HTR-8/SVneo (cell line): Measurements from ENCODE around the gene BAIAP2L1.
"Not testable (repeated sequence)": the region's sequence is repeated elsewhere in the genome, so short reads cannot be mapped to it uniquely, and the experiment has no call there.

Experiments
- DNase-seq: peaks from one replicate; pipeline ENCODE4 v3.0.0; 2011; ENCODE audit warnings: low spot score, mixed read lengths; ENCODE audit not compliant: insufficient read length
- FAIRE-seq: peaks from 2 replicates; lab custom pipeline; 2011; peaks lifted over from hg19 to GRCh38; lab: Jason Lieb, UNC

The BAIAP2L1 gene, protein sequence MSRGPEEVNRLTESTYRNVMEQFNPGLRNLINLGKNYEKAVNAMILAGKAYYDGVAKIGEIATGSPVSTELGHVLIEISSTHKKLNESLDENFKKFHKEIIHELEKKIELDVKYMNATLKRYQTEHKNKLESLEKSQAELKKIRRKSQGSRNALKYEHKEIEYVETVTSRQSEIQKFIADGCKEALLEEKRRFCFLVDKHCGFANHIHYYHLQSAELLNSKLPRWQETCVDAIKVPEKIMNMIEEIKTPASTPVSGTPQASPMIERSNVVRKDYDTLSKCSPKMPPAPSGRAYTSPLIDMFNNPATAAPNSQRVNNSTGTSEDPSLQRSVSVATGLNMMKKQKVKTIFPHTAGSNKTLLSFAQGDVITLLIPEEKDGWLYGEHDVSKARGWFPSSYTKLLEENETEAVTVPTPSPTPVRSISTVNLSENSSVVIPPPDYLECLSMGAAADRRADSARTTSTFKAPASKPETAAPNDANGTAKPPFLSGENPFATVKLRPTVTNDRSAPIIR

DNA sequence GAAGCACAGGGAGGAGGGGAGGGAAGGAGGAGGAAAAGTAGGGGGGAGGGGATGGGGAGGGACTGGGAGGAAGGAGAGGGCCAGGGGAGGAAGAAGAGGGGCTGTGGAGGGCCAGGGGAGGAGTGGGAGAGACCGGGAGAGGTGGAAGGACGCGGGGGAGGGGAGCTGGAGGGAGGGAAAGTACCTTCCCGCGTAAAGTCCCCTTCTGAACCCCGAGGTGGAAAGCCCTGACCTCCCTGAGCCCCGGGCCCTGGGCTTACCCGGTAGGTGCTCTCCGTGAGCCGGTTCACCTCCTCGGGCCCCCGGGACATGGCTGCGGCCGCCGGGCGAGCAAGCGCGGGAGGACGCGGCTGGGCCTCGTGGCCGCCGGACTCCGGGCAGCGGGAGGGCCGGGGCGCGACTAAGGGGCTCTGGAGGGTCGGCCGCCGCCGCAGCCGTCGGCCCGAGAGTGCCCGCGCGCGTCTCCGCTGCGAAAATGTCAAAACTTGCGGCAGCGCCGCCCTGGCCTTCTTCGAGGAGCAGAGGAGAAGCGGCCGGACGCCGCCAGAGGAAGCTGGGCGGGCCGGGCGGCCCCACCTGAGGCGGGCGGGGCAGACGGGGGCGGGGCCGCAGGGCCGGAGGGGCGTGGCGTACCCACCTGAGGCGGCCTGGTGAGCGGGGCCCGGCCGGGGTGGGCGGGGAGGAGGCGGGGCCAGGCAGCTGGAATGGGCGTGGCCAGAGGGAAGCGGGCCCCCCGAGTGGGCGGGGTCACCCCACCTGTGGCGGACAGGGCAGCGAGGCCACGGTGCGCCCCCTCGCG is at the start of gene BAIAP2L1:
TSS of gene BAIAP2L1 (minus strand) at position 549 of the 799 bp plus-strand sequence. CDS start at position 311, 238 bp downstream.
- no peak for FAIRE-seq
- DNase-seq: peak; percentile 81

- FAIRE-seq: no peak
- no peak for DNase-seq
Observed at GRCh38 chr7:98448766-98449165, 47.9 kb upstream of the BAIAP2L1 start.

DNA sequence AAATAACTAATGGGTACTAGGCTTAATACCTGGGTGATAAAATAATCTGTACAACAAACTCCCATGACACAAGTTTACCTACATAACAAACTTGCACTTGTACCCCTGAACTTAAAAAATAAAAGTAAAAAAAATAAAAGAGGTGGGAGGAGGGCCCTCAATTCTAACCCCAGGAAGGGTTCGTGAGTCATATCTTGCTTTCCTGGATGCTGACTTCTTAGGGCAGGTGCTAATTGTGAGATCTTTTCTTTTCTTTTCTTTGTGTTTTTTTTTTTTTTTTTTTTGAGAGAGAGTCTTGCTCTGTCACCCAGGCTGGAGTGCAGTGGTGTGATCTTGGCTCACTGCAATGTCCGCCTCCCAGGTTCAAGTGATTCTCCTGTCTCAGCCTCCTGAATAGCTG is 40.1 kb upstream of the BAIAP2L1 start:
- not testable (repeated sequence) for FAIRE-seq, DNase-seq

GRCh38 chr7:98439484-98439883 is 38.6 kb upstream of the BAIAP2L1 start:
- no peak for FAIRE-seq
- DNase-seq: no peak

DNA sequence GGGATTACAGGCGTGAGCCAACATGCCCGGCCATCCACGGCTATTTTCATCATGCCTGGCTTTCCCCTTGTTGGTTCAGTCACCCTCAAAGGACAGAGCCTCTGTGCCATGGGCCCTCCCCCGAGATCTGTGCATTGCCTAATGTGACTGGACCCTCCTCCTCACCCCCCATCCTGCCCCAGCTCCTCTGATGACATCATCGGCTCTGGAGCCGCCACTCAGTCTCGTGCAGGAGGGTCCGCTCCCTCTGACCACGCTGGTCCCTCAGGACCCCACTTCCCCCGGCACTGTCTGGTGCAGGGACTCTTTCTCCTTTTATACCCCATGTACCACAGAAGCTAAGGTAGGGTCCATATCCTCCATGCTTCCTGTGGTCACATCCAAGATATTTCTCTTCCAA is 33.2 kb upstream of the BAIAP2L1 start:
- DNase-seq (no peak), FAIRE-seq (no peak)

DNA sequence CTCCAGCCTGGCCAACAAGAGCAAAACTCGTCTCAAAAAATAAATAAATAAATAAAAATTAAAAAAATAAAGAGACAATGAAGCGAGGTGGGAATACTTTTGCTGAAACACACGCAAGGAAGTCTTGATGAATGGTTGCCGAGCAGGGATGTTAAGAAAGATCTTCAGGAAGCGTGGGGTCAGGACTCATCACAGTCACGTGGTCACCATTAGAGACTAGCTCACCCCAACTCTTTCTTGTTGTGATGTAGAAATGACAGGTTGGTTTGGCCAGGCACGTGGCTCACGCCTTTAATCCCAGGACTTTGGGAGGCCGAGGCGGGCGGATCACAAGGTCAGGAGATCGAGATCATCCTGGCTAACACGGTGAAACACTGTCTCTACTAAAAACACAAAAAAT is 28.9 kb upstream of the BAIAP2L1 start:
- FAIRE-seq: no peak

GRCh38 chr7:98423043-98423442 is 22.2 kb upstream of the BAIAP2L1 start:
- DNase-seq: no peak
- no peak for FAIRE-seq

More for the DNA sequence above, 28.9 kb upstream of the BAIAP2L1 start:
- DNase-seq: no peak

DNA sequence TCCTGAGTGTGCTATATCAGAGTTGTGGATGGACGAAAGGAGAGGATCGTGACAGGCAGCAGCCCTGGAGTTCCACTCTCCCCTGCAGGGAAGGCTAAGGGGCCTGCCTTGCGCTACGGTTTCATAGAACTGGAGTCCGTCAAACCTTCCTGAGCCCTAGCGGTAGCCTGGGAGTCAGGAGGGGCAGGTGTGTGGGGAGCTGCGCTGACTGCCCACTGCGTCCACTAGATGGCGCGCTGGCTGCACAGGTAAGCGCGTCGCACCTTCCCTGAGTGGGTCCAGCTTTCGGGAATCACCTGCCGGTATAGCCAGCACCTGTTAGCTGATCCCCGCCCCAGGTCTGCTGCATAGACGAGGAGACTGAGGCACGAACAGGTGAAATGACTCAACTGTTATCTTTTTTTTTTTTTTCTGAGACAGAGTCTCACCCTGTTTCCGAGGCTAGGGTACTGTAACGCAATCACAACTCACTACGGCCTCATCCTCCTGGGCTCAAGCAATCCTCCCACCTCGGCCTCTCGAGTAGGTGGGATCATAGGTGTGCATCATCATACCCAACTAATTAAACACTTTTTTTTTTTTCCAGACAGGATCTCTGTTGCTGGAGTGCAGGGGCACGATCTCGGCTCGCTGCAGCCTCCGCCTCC is 20.2 kb upstream of the BAIAP2L1 start:
- DNase-seq: peak; percentile 54
- no peak for FAIRE-seq

DNA sequence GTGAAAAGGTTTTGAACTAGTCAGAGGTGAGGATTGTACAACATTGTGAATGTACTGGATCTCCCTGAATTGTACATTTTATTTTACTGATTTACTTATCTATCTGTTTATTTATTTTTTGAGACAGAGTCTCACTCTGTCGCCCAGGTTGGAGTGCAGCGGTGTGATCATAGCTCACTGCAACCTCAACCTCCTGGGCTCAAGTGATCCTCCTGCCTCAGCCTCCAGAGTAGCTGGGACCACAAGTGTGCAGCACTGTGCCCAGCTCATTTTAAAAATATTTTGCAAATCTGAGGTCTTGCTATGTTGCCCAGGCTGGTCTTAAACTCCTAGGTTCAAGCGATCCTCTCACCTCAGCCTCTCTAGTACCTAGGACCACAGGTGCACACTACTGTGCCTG is 19.1 kb upstream of the BAIAP2L1 start:
- FAIRE-seq, DNase-seq: not testable (repeated sequence)

DNA sequence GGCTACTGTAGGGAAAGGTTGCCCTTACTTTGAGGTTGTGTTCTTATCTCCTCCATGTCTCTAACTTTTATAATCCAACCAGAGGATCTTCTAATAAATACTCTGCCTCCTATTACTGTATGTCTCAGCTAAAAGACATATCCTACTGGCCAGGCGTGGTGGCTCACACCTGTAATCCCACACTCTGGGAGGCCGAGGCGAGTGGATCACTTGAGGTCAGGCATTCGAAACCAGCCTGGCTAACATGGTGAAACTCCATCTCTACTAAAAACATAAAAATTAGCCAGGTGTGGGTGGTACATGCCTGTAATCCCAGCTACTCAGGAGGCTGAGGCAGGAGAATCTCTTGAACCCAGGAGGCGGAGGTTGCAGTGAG is 18.4 kb upstream of the BAIAP2L1 start:
- not testable (repeated sequence) for FAIRE-seq, DNase-seq

DNA sequence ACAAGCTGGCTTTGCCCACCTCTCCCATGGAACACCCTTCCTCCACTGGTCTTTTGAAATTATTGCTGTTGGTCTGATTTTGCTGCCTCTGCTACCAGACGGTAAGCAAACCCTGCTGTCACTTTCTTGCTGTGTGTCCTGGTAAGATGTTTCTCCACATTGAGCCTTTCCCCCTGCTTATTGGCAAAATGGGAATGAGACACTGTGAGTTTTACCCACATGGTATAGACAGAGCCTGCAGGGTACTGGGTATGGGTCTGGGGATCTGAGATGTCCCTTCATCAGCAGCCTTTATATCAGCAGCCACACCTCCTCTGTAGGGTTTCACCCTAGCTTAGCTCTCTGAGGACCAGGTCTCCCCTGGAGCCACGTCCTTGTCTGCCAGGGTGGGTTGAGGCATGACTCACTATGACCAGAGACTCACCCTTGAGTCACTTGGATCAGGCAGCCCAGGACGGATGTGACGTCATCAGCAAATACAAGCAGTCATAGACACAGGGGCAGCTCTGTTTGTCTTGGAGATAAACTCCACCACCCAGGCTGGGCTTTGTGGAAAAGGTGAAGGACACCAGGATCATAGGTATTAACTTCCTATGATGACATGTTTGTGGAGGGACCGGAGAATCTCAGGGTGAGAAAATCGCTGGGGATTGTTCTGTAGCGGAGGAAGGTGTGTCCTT is 17.9 kb upstream of the BAIAP2L1 start:
- DNase-seq: peak; percentile 72
- FAIRE-seq: no peak

DNA sequence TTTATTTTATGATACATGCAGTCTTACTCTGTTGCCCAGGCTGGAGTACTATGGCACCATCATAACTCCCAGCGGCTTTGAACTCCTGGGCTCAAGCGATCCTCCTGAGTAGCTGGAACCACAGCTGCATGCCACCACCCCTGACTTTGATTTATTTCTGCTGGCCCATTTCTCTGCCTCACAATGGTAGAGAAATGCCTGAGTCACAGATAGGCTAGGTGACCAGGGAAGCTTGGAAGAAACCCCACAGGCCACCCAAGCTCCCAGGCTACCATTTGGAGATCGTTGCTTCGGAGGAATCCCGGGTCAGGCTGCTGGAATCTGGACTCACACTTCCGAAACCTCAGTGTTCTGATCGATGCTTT is 17.4 kb upstream of the BAIAP2L1 start:
- FAIRE-seq (no peak), DNase-seq (no peak)

- DNase-seq, FAIRE-seq: not testable (repeated sequence)
Observed at GRCh38 chr7:98417604-98418270, 16.8 kb upstream of the BAIAP2L1 start.

DNA sequence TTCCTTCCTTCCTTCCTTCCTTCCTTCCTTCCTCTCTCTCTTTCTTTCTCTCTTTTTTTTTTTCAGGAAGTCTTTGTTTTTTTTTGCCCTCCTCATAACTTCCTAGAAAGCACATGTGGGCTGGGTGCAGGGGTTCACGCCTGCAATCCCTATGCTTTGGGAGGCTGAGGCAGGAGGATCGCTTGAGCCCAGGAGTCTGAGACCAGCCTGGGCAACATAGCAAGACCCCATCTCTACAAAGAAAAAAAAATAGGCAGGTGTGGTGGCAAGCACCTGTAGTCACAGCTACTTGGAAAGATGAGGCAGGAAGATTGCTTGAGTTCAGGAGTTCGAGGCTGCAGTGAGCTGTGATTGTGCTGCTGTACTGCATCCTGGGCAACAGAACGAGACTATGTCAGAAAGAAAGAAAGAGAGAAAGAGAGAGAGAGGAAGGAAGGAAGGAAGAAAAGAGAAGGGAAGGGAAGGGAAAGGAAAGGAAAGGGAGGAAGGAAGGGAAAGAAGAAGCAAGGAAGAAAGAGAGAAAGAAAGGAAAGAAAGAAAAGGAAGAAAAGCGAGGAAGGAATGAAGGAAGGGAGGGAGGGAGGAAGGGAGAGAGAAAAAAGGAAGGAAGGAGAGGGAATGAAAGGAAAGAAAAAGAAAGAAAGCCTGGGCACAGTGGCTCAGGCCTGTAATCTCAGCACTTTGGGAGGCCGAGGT is 13.5 kb upstream of the BAIAP2L1 start:
- DNase-seq: no peak
- no peak for FAIRE-seq

- not testable (repeated sequence) for FAIRE-seq, DNase-seq
Observed at GRCh38 chr7:98413655-98414054, 12.8 kb upstream of the BAIAP2L1 start.

DNA sequence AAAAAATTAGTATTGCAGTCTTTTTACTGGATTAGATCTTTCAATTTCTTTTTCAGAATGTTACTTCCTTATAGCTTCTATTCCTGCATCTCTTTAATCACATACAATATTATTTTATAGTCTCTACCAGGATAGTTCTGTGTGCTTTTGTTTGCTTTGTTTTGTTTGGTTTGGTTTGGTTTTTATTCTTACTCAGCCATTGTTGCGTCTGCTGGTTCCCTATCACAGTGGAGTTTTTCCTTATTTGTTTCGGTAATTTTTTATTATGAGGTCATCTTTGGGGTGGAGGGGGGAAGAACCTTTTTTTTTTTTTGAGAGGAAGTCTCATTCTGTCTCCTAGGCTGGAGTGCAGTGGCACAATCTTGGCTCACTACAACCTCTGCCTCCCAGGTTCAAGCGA is 9.0 kb upstream of the BAIAP2L1 start:
- no peak for FAIRE-seq
- DNase-seq: no peak

- not testable (repeated sequence) for DNase-seq, FAIRE-seq
Observed at GRCh38 chr7:98408146-98408545, 7.3 kb upstream of the BAIAP2L1 start.

GRCh38 chr7:98406827-98407226 is 5.9 kb upstream of the BAIAP2L1 start:
- FAIRE-seq (no peak), DNase-seq (no peak)

GRCh38 chr7:98404840-98405239 is 4.0 kb upstream of the BAIAP2L1 start:
- FAIRE-seq (no peak), DNase-seq (no peak)
